C4-2B (cell line): ENCODE data around the gene MAP2K3.

Source experiments
- ZFX ChIP-seq: fragments of 450-650 bp; IDR thresholded peaks from 2 replicates; pipeline ENCODE4 v1.6.1; 2017
- TF ChIP-seq, protein P1 (sequence below): fragments of 450-650 bp; conservative IDR thresholded peaks from 2 replicates; pipeline ENCODE4 v1.5.1; 2017; ENCODE audit warnings: mild to moderate bottlenecking

DNA sequence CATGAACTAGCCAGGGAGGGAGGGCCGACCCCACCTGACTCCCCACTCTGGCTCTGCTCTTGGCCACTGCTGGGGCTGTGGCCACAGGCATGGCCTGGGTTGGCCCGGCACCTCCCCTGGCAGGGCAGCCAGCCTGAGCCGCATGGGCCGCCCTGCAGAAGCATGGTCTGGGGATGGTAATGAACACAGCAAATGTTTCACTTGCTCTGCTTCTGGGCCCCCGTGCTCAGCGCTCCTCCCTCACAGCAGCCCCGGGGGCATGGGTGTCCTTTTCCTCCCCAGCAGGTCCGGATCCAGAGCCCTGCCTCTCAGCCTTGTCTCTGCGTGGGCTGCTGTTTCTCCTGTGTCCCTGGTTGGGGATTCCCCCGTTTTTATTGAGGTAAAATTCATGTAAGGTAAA, 60.7 kb downstream of the MAP2K3 start:
- TF ChIP-seq, protein P1, sequence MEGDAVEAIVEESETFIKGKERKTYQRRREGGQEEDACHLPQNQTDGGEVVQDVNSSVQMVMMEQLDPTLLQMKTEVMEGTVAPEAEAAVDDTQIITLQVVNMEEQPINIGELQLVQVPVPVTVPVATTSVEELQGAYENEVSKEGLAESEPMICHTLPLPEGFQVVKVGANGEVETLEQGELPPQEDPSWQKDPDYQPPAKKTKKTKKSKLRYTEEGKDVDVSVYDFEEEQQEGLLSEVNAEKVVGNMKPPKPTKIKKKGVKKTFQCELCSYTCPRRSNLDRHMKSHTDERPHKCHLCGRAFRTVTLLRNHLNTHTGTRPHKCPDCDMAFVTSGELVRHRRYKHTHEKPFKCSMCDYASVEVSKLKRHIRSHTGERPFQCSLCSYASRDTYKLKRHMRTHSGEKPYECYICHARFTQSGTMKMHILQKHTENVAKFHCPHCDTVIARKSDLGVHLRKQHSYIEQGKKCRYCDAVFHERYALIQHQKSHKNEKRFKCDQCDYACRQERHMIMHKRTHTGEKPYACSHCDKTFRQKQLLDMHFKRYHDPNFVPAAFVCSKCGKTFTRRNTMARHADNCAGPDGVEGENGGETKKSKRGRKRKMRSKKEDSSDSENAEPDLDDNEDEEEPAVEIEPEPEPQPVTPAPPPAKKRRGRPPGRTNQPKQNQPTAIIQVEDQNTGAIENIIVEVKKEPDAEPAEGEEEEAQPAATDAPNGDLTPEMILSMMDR = no peak
- TF ChIP-seq ZFX = no peak
